ENCODE results near the gene ZDHHC5.

DNA sequence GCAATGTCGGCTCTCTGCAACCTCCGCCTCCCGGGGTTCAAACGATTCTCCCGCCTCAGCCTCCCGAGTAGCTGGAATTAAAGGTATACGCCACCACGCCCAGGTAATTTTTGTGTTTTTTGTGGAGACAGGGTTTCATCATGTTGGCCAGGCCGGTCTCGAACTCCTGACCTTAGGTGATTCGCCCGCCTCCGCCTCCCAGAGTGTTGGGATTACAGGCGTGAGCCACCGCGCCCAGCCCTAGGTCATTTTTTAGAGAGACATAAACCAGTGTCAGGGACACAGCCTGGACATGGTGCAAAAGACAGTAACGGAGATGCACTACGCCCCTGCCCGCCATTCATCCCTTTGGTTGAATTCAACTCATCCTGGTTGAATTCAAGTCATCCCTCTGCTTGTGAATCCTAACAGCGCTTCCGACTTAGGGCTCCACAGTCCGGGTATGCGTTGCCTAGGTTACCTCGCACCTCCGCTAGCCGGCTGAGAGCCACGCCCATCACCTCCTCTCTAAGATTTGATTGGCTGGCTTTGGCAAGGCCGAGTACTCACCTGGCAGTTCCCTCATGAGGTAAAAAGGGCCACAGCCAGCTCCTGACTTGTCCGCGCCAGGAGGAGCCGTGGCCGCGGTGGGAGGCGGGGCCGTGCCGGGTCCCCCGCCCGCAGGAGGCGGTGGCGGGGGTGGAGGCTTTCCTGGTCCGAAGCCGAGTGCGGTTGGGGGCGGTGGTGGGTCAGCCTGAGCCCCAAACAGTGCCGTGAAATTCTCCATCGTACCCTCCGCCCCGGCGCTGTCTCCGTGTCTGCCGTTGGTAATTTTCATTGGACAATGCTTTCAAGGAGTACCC is 43.7 kb downstream of the ZDHHC5 start, which contains the start of gene MED19:
- TF ChIP-seq, protein P1, sequence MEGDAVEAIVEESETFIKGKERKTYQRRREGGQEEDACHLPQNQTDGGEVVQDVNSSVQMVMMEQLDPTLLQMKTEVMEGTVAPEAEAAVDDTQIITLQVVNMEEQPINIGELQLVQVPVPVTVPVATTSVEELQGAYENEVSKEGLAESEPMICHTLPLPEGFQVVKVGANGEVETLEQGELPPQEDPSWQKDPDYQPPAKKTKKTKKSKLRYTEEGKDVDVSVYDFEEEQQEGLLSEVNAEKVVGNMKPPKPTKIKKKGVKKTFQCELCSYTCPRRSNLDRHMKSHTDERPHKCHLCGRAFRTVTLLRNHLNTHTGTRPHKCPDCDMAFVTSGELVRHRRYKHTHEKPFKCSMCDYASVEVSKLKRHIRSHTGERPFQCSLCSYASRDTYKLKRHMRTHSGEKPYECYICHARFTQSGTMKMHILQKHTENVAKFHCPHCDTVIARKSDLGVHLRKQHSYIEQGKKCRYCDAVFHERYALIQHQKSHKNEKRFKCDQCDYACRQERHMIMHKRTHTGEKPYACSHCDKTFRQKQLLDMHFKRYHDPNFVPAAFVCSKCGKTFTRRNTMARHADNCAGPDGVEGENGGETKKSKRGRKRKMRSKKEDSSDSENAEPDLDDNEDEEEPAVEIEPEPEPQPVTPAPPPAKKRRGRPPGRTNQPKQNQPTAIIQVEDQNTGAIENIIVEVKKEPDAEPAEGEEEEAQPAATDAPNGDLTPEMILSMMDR (IDR thresholded peaks at IDR 0.05; ENCODE audit: low read depth, low read length): no peak
- TF ChIP-seq EZH2phosphoT487 (IDR thresholded peaks at IDR 0.05; ENCODE audit: low read depth): no peak

All from OCI-LY3 (cell line).